GM23248 (cell line): Measurements from ENCODE around the gene SMAD5. TPM values are rescaled to one million over a fixed set of nuclear protein-coding genes. Genes with fewer than 3 reads are reported as not detected.

Experiments
- DNase-seq: peaks from one replicate; pipeline ENCODE4 v3.0.0-alpha.2; 2015
- H2AFZ ChIP-seq: fragments of 200-600 bp; sonication (generic); 2 replicates; pipeline ENCODE4 v1.6.1; 2016; ENCODE audit warnings: antibody characterized with exemption
- H3F3A ChIP-seq: fragments of 200-600 bp; sonication (generic); 2 replicates; pipeline ENCODE4 v1.6.1; 2016; ENCODE audit warnings: mild to moderate bottlenecking, antibody characterized with exemption, mixed run types; ENCODE audit not compliant: insufficient read depth
- H3K27ac ChIP-seq: fragments of 200-600 bp; sonication (generic); 2 replicates; pipeline ENCODE4 v1.5.1; 2016; ENCODE audit warnings: mild to moderate bottlenecking
- H3K27me3 ChIP-seq: fragments of 200-600 bp; sonication (generic); replicated peaks from 2 replicates; pipeline ENCODE4 v1.6.1; 2016; ENCODE audit warnings: mild to moderate bottlenecking; ENCODE audit not compliant: insufficient read depth
- H3K36me3 ChIP-seq: fragments of 200-600 bp; sonication (generic); 2 replicates; pipeline ENCODE4 v1.6.1; 2016; ENCODE audit warnings: low read depth, mild to moderate bottlenecking
- H3K4me1 ChIP-seq: fragments of 200-600 bp; sonication (generic); 2 replicates; pipeline ENCODE4 v1.6.1; 2016; ENCODE audit warnings: mild to moderate bottlenecking; ENCODE audit not compliant: insufficient read depth
- H3K4me2 ChIP-seq: fragments of 200-600 bp; sonication (generic); one replicate; pipeline ENCODE4 v1.6.1; 2016; ENCODE audit warnings: mild to moderate bottlenecking; ENCODE audit not compliant: unreplicated experiment
- H3K4me3 ChIP-seq: fragments of 200-600 bp; sonication (generic); 2 replicates; pipeline ENCODE4 v1.5.1; 2016; ENCODE audit warnings: mild to moderate bottlenecking
- H3K79me2 ChIP-seq: fragments of 200-600 bp; sonication (generic); 2 replicates; pipeline ENCODE4 v1.6.1; 2016; ENCODE audit warnings: mild to moderate bottlenecking; ENCODE audit not compliant: insufficient read depth
- H3K9ac ChIP-seq: fragments of 200-600 bp; sonication (generic); 2 replicates; pipeline ENCODE4 v1.6.1; 2016; ENCODE audit warnings: mild to moderate bottlenecking
- H3K9me2 ChIP-seq: fragments of 200-600 bp; sonication (generic); 2 replicates; pipeline ENCODE4 v1.6.1; 2016; ENCODE audit warnings: mixed run types, mild to moderate bottlenecking, moderate library complexity; ENCODE audit not compliant: insufficient read depth
- H3K9me3 ChIP-seq: fragments of 200-600 bp; sonication (generic); one replicate; pipeline ENCODE4 v1.6.1; 2017; ENCODE audit warnings: low read depth
- H4K20me1 ChIP-seq: fragments of 200-600 bp; sonication (generic); 2 replicates; pipeline ENCODE4 v1.6.0; 2016; ENCODE audit not compliant: insufficient read depth
- EZH2 ChIP-seq: fragments of 200-600 bp; sonication (generic); IDR thresholded peaks from 2 replicates; pipeline ENCODE4 v1.6.1; 2018; ENCODE audit warnings: antibody characterized with exemption, mild to moderate bottlenecking; ENCODE audit not compliant: insufficient read depth, poor library complexity, severe bottlenecking
- EZH2phosphoT487 ChIP-seq: fragments of 200-600 bp; sonication (generic); IDR thresholded peaks from 2 replicates; pipeline ENCODE4 v1.6.1; 2018; ENCODE audit warnings: antibody characterized with exemption, moderate library complexity, mild to moderate bottlenecking, low read depth; ENCODE audit not compliant: insufficient read depth
- WGBS, 2 experiments: methylation state at CpG; one replicate each; pipeline ENCODE4 v1.1.6; 2015 to 2017; ENCODE audit warnings: low lambda C conversion rate in 2 of 2, low coverage in 1 of 2; ENCODE audit errors: missing lambda C conversion rate in 2 of 2; 5-methylcytosine and 5-hydroxymethylcytosine counted together
- in situ Hi-C: fragments of 300-500 bp; cut with MboI; formaldehyde crosslinking; loops from 2 replicates; pipeline ENCODE4 v1.15.0; 2020
- polyA plus RNA-seq: library from polyadenylated mRNA; unstranded; fragments of >200 nt; fragmentation: Nextera tagmentation; extraction: Ambion mirVana; gene quantifications from 2 replicates; pipeline ENCODE4 v1.2.1, GENCODE V29; 2016
- total RNA-seq: library from RNA; depleted of rRNA; stranded (reverse); fragments of >200 nt; shearing (Covaris generic); gene quantifications from 2 replicates; pipeline ENCODE4 v1.2.3, GENCODE V29; 2014

Gene SMAD5
- total and polyA plus RNA-seq, 2 experiments from 2014 or later, result 50.0 to 53.1 TPM

GRCh38 chr5:136145030-136145429 is 12.4 kb downstream of the SMAD5 start:
- Histone ChIP-seq H3K9me3 (no peaks in the 10 kb centered on the region), H3K27ac (no peak overlapping the region), H4K20me1 (peaks cover 69% of the 10 kb centered on the region), H3K4me1 (peaks cover 18% of the 10 kb centered on the region), H3K4me3 (no peak overlapping the region), H2AFZ (no peak overlapping the region), H3K27me3 (no peaks in the 10 kb centered on the region), H3K4me2 (no peak overlapping the region), H3K9ac (no peak overlapping the region), H3K9me2 (no peaks in the 10 kb centered on the region), H3K79me2 (peaks cover 100% of the 10 kb centered on the region), H3K36me3 (0 out of 2 replicates have a peak, but pooled peaks cover 5% of the 10 kb centered on the region), H3F3A (no peaks in the 10 kb centered on the region)
- TF ChIP-seq EZH2phosphoT487 (no peak), EZH2 (no peak)
- DNase-seq, result no peak
- WGBS, 2 experiments, result 51 to 61% methylated on average over 2 of the region's 2 CpGs
- in situ Hi-C loops, result no loop called here

GRCh38 chr5:136146201-136146600 is 13.6 kb downstream of the SMAD5 start:
- Histone ChIP-seq H3K79me2 (peaks cover 100% of the 10 kb centered on the region), H4K20me1 (peaks cover 66% of the 10 kb centered on the region), H3K27me3 (no peaks in the 10 kb centered on the region), H2AFZ (no peak overlapping the region), H3F3A (no peaks in the 10 kb centered on the region), H3K4me3 (no peak overlapping the region), H3K4me1 (peaks cover 20% of the 10 kb centered on the region), H3K9me2 (no peaks in the 10 kb centered on the region), H3K9me3 (no peaks in the 10 kb centered on the region), H3K4me2 (no peak overlapping the region), H3K9ac (no peak overlapping the region), H3K36me3 (0 out of 2 replicates have a peak, but pooled peaks cover 5% of the 10 kb centered on the region), H3K27ac (no peak overlapping the region)
- 88 to 91% methylated on average over 3 of the region's 3 CpGs for WGBS, 2 experiments
- TF ChIP-seq EZH2phosphoT487, result no peak
- TF ChIP-seq EZH2, result no peak
- no peak for DNase-seq
- in situ Hi-C loops, result no loop called here

GRCh38 chr5:136147632-136148031 is 15.0 kb downstream of the SMAD5 start:
- H3F3A ChIP-seq, result 0 out of 2 replicates have a peak, but pooled peaks cover 3% of the 10 kb centered on the region
- H3K9me2 ChIP-seq, result no peaks in the 10 kb centered on the region
- in situ Hi-C loops, result no loop called here
- H3K27me3 ChIP-seq, result no peaks in the 10 kb centered on the region
- no peak overlapping the region for H3K27ac ChIP-seq
- DNase-seq, result no peak
- no peaks in the 10 kb centered on the region for H3K9me3 ChIP-seq
- H2AFZ ChIP-seq, result no peak overlapping the region
- TF ChIP-seq EZH2 (no peak), EZH2phosphoT487 (no peak)
- H3K4me1 ChIP-seq, result peaks cover 13% of the 10 kb centered on the region
- H3K36me3 ChIP-seq, result peaks cover 6% of the 10 kb centered on the region; the same call in 1 of the 2 replicates
- no peak overlapping the region for H3K4me3 ChIP-seq
- H3K4me2 ChIP-seq, result no peak overlapping the region
- H3K79me2 ChIP-seq, result peaks cover 100% of the 10 kb centered on the region
- H4K20me1 ChIP-seq, result peaks cover 54% of the 10 kb centered on the region
- H3K9ac ChIP-seq, result no peak overlapping the region

GRCh38 chr5:136149891-136150290 is 17.2 kb downstream of the SMAD5 start:
- Histone ChIP-seq H3K9me3 (no peaks in the 10 kb centered on the region), H3K9me2 (no peaks in the 10 kb centered on the region), H3K4me1 (peaks cover 4% of the 10 kb centered on the region; the same call in 1 of the 2 replicates), H3K4me2 (no peak overlapping the region), H3K79me2 (peaks cover 100% of the 10 kb centered on the region), H2AFZ (no peak overlapping the region), H3K27me3 (no peaks in the 10 kb centered on the region), H3F3A (0 out of 2 replicates have a peak, but pooled peaks cover 3% of the 10 kb centered on the region), H3K9ac (no peak overlapping the region), H4K20me1 (peaks cover 35% of the 10 kb centered on the region), H3K27ac (no peak overlapping the region), H3K4me3 (no peak overlapping the region), H3K36me3 (peaks cover 22% of the 10 kb centered on the region)
- no peak for DNase-seq
- in situ Hi-C loops, result no loop called here
- WGBS, 2 experiments, result 93 to 100% methylated on average over 1 of the region's 1 CpG
- no peak for TF ChIP-seq EZH2
- TF ChIP-seq EZH2phosphoT487, result no peak

GRCh38 chr5:136153581-136154236 is 21.1 kb downstream of the SMAD5 start:
- H3K36me3 ChIP-seq, result peaks cover 38% of the 10 kb centered on the region

More at GRCh38 chr5:136153581-136154236, 21.1 kb downstream of the SMAD5 start:
- no peak for TF ChIP-seq EZH2
- TF ChIP-seq EZH2phosphoT487, result no peak
- peaks cover 100% of the 10 kb centered on the region for H3K79me2 ChIP-seq
- no peak overlapping the region for H3K4me3 ChIP-seq
- H3K9me3 ChIP-seq, result no peaks in the 10 kb centered on the region
- 0 out of 2 replicates have a peak, but pooled peaks cover 3% of the 10 kb centered on the region for H3F3A ChIP-seq
- H3K4me2 ChIP-seq, result no peak overlapping the region
- H3K27me3 ChIP-seq, result no peaks in the 10 kb centered on the region
- in situ Hi-C loops, result no loop called here
- H3K27ac ChIP-seq, result no peak overlapping the region
- peaks cover 25% of the 10 kb centered on the region; the same call in 1 of the 2 replicates for H4K20me1 ChIP-seq
- WGBS, 2 experiments, result 94 to 95% methylated on average over 11 of the region's 11 CpGs
- peaks cover 11% of the 10 kb centered on the region; the same call in 1 of the 2 replicates for H3K4me1 ChIP-seq
- H3K9ac ChIP-seq, result no peak overlapping the region
- H2AFZ ChIP-seq, result no peak overlapping the region
- no peak for DNase-seq
- H3K9me2 ChIP-seq, result no peaks in the 10 kb centered on the region
